ENCODE data around the gene STRAP. TPM values are rescaled to one million over a fixed set of nuclear protein-coding genes. Genes with fewer than 3 reads are reported as not detected.
"Not testable (repeated sequence)": the region's sequence is repeated elsewhere in the genome, so short reads cannot be mapped to it uniquely, and the experiment has no call there.

STRAP gene
- total RNA-seq, 1 experiment from 2014 or later, result 261 TPM

GRCh38 chr12:15859116-15859515 lies 23.1 kb upstream of the STRAP start:
- DNase-seq, result no peak
- H3K27me3 ChIP-seq, result no peaks in the 10 kb centered on the region
- H3K36me3 ChIP-seq, result no peaks in the 10 kb centered on the region
- no peaks in the 10 kb centered on the region for H3K9me3 ChIP-seq
- no peak overlapping the region for H3K4me3 ChIP-seq

GRCh38 chr12:15861404-15861803 lies 20.8 kb upstream of the STRAP start:
- no peak for DNase-seq
- Histone ChIP-seq H3K36me3 (no peaks in the 10 kb centered on the region), H3K27me3 (no peaks in the 10 kb centered on the region), H3K9me3 (no peaks in the 10 kb centered on the region), H3K4me3 (no peak overlapping the region)

GRCh38 chr12:15862840-15863239 lies 19.3 kb upstream of the STRAP start:
- Histone ChIP-seq H3K36me3 (no peaks in the 10 kb centered on the region), H3K4me3 (no peak overlapping the region), H3K9me3 (no peaks in the 10 kb centered on the region), H3K27me3 (no peaks in the 10 kb centered on the region)
- DNase-seq, result no peak

GRCh38 chr12:15863372-15863771 lies 18.8 kb upstream of the STRAP start:
- H3K27me3 ChIP-seq, result no peaks in the 10 kb centered on the region
- DNase-seq, result peak; percentile 35
- H3K9me3 ChIP-seq, result no peaks in the 10 kb centered on the region
- no peak overlapping the region for H3K4me3 ChIP-seq
- H3K36me3 ChIP-seq, result no peaks in the 10 kb centered on the region

DNA sequence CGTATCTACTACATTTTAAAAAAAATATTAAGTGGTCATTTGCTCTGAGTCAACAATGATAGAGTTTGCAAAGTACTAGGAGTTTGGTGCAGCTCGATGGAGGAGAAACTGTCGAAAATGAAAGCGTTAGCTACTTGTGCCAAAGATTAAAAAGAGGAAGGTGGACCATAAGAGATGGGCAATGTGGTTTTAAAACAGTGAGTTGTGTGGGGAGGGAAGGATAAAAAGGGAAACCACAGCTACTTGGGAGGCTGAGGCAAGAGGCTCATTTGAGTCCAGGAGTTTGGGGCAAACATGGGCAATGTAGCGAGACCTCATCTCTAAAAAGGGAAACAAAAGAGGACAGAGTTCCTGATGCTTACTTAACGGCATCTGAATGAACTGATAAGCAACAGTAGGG lies 18.2 kb upstream of the STRAP start:
- H3K27me3 ChIP-seq, result no peaks in the 10 kb centered on the region
- DNase-seq, result no peak
- no peaks in the 10 kb centered on the region for H3K9me3 ChIP-seq
- no peaks in the 10 kb centered on the region for H3K36me3 ChIP-seq
- H3K4me3 ChIP-seq, result no peak overlapping the region

DNA sequence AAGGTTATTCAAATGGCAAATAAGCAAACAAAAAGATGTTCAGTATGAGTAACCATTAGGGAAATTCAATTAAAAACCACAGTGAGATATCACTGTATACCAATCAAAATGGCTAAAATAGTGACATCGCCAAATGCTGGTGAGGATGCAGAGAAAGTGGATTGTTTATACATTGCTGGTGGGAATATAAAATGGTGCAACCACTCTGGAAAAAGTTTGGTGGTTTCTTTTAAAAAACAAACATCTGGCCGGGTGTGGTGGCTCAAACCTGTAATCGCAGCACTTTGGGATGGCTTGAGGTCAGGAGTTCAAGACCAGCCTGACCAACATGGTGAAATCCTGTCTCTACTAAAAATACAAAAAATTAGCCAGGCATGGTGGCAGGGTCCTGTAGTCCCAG lies 14.0 kb upstream of the STRAP start:
- no peaks in the 10 kb centered on the region for H3K9me3 ChIP-seq
- no peak for DNase-seq
- no peaks in the 10 kb centered on the region for H3K27me3 ChIP-seq
- no peaks in the 10 kb centered on the region for H3K36me3 ChIP-seq
- no peak overlapping the region for H3K4me3 ChIP-seq

GRCh38 chr12:15873556-15873955 lies 8.6 kb upstream of the STRAP start:
- Histone ChIP-seq H3K9me3 (no peaks in the 10 kb centered on the region), H3K36me3 (no peaks in the 10 kb centered on the region), H3K4me3 (no peak overlapping the region), H3K27me3 (no peaks in the 10 kb centered on the region)
- no peak for DNase-seq

GRCh38 chr12:15874556-15875145 lies 7.5 kb upstream of the STRAP start:
- DNase-seq, H3K4me3 ChIP-seq, H3K36me3 ChIP-seq, H3K9me3 ChIP-seq, H3K27me3 ChIP-seq: not testable (repeated sequence)

GRCh38 chr12:15875863-15876262 lies 6.3 kb upstream of the STRAP start:
- no peak for DNase-seq

GRCh38 chr12:15879413-15879812 lies 2.8 kb upstream of the STRAP start:
- peaks cover 13% of the 10 kb centered on the region for H3K36me3 ChIP-seq

More at GRCh38 chr12:15875863-15876262, 6.3 kb upstream of the STRAP start:
- Histone ChIP-seq H3K9me3 (no peaks in the 10 kb centered on the region), H3K4me3 (no peak overlapping the region), H3K36me3 (no peaks in the 10 kb centered on the region), H3K27me3 (no peaks in the 10 kb centered on the region)

DNA sequence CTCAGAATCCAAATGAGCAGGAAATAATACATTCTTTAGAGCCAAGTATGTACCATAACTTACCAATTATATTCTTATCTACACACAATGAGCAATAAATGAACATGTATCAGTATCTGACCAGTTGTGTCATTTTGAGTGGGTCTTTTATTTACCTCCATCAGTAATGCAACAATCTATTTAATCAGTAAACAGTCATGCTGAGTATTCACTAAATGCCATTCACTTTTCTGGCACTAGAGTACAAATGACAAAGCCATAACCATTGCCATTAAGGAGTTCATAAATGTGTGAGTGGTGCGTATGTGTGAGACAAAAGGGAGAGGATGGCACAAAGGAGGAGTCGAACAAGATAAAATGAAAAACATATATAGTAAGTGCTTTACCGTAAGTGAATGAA lies 1.5 kb upstream of the STRAP start:
- H3K4me3 ChIP-seq, result no peak overlapping the region
- no peaks in the 10 kb centered on the region for H3K9me3 ChIP-seq
- H3K36me3 ChIP-seq, result peaks cover 23% of the 10 kb centered on the region
- H3K27me3 ChIP-seq, result no peaks in the 10 kb centered on the region
- no peak for DNase-seq

More at GRCh38 chr12:15879413-15879812, 2.8 kb upstream of the STRAP start:
- Histone ChIP-seq H3K4me3 (no peak overlapping the region), H3K9me3 (no peaks in the 10 kb centered on the region), H3K27me3 (no peaks in the 10 kb centered on the region)
- no peak for DNase-seq

- H3K27me3 ChIP-seq, result no peaks in the 10 kb centered on the region
- DNase-seq, result no peak
- peak overlapping the region; percentile 94 for H3K4me3 ChIP-seq
- peaks cover 49% of the 10 kb centered on the region for H3K36me3 ChIP-seq
- H3K9me3 ChIP-seq, result no peaks in the 10 kb centered on the region
Observed at GRCh38 chr12:15883536-15883935, 1.3 kb downstream of the STRAP start.

DNA sequence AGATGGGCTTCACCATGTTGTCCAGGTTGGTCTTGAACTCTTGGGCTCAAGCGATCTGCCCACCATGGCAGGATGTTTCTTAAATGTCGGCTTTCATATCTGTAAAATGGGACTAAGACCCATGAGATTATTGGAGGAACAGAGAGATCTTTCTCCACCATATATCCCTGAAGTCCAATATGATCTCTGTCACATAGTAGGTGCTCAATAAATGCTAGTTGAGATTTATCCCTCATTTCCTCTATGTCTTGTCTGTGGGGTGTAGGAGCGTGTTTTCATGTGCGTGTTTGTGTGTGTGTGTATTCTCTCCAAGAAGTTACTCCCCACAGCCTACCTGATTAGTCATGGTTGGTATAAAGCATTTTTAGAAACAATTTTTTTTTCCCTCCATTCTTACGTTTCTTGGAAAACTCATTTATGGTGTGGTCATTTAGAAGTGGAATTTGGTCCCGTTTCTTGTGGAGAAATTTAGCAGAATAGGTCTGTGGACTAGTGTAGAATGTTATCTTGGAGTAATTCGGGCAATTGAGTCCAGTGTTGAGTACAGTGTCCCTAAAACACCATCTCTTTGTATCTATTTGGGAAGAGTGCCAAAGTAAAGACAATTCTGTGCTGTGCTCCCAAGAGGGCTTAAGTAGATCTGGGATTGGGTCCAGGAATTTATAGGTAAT lies 4.3 kb downstream of the STRAP start:
- peaks cover 76% of the 10 kb centered on the region for H3K36me3 ChIP-seq
- H3K27me3 ChIP-seq, result no peaks in the 10 kb centered on the region
- no peak overlapping the region for H3K4me3 ChIP-seq
- DNase-seq, result no peak
- no peaks in the 10 kb centered on the region for H3K9me3 ChIP-seq

GRCh38 chr12:15887043-15887817 lies 5.0 kb downstream of the STRAP start:
- H3K9me3 ChIP-seq, result no peaks in the 10 kb centered on the region
- peaks cover 81% of the 10 kb centered on the region for H3K36me3 ChIP-seq
- DNase-seq, result no peak
- H3K4me3 ChIP-seq, result no peak overlapping the region
- no peaks in the 10 kb centered on the region for H3K27me3 ChIP-seq

DNA sequence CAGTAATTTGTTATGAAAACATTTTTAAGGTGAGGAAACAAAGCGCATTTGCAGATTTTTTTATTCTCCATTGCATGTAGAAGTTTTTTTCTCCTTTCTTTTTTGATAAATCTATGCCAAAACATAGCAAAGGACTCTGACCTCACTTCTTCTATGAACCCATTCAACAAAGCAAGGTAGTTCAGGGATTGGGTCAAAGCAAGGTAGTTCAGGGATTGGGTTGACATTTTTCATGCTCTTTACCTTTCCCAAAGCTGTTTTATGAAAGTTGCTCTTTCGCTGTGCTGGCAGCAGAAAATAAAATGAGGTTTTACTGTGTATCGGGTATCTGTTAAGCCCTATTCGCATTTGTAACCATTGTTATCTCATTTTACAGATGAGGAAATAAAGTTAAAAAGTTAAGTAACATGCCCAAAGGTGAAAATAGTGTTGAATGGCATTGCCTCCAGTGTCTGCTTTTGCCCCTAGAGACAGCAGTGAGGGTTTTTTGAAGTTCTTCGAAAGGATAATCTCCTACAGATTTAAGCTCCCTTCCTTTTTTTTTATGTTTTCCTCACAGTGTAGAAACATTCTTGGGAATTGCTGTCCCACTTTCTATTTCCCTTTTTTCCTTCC lies 10.6 kb downstream of the STRAP start:
- DNase-seq, result no peak
- no peaks in the 10 kb centered on the region for H3K9me3 ChIP-seq
- no peaks in the 10 kb centered on the region for H3K27me3 ChIP-seq
- peaks cover 85% of the 10 kb centered on the region for H3K36me3 ChIP-seq
- H3K4me3 ChIP-seq, result no peak overlapping the region

GRCh38 chr12:15893260-15893659 lies 11.1 kb downstream of the STRAP start:
- Histone ChIP-seq H3K4me3 (no peak overlapping the region), H3K9me3 (no peaks in the 10 kb centered on the region), H3K27me3 (no peaks in the 10 kb centered on the region), H3K36me3 (peaks cover 86% of the 10 kb centered on the region)
- DNase-seq, result no peak

- Histone ChIP-seq H3K36me3 (peaks cover 90% of the 10 kb centered on the region), H3K4me3 (no peak overlapping the region), H3K27me3 (no peaks in the 10 kb centered on the region), H3K9me3 (no peaks in the 10 kb centered on the region)
- DNase-seq, result no peak
Observed at GRCh38 chr12:15896867-15897266, 14.7 kb downstream of the STRAP start.
